HepG2 (cell line): ENCODE data around the gene TWNK. TPM values are rescaled to one million over a fixed set of nuclear protein-coding genes. Genes with fewer than 3 reads are reported as not detected.

Experiments
- CHD2 ChIP-seq: IDR thresholded peaks from 2 replicates; pipeline ENCODE4 v1.6.1; 2011; ENCODE audit warnings: low read depth, low read length, improper control_type of control experiment
- DBP ChIP-seq: sonication (generic); formaldehyde crosslinking; IDR thresholded peaks from 2 replicates; pipeline ENCODE4 v1.4.0; 2020; ENCODE audit warnings: missing genetic modification reagents; ENCODE audit errors: not compliant biosample characterization
- DMAP1 ChIP-seq: IDR thresholded peaks from 2 replicates; pipeline ENCODE4 v1.6.1; 2016
- FOXC1 ChIP-seq: sonication (generic); formaldehyde crosslinking; IDR thresholded peaks from 2 replicates; pipeline ENCODE4 v1.8.0; 2022; ENCODE audit warnings: mild to moderate bottlenecking, missing genetic modification reagents, borderline replicate concordance
- FOXP4 ChIP-seq: sonication (generic); formaldehyde crosslinking; IDR thresholded peaks from 2 replicates; pipeline ENCODE4 v1.4.0; 2020; ENCODE audit warnings: missing genetic modification reagents
- JUN ChIP-seq: sonication (generic); formaldehyde crosslinking; IDR thresholded peaks from 2 replicates; pipeline ENCODE4 v1.4.0; 2020; ENCODE audit warnings: mild to moderate bottlenecking, missing genetic modification reagents
- MAZ ChIP-seq, 2 experiments: sonication (generic) in 1 of 2; formaldehyde crosslinking in 1 of 2; IDR thresholded peaks; 2 replicates each; pipeline versions ENCODE4 v1.5.0 to v1.6.1; 2012 to 2020; ENCODE audit warnings: low read depth in 2 of 2, mild to moderate bottlenecking in 2 of 2, borderline replicate concordance in 1 of 2, improper control_type of control experiment in 1 of 2, low read length in 1 of 2, missing genetic modification reagents in 1 of 2, moderate library complexity in 1 of 2
- PATZ1 ChIP-seq: sonication (generic); formaldehyde crosslinking; IDR thresholded peaks from 2 replicates; pipeline ENCODE4 v1.4.0; 2020; ENCODE audit warnings: missing genetic modification reagents
- PHF21A ChIP-seq: sonication (generic); formaldehyde crosslinking; IDR thresholded peaks from 2 replicates; pipeline ENCODE4 v1.5.0; 2020; ENCODE audit warnings: mild to moderate bottlenecking, missing genetic modification reagents
- SIN3B ChIP-seq: fragments of 150-350 bp; IDR thresholded peaks from 2 replicates; pipeline ENCODE4 v1.6.1; 2014; ENCODE audit warnings: low read length
- THAP11 ChIP-seq: IDR thresholded peaks from 2 replicates; pipeline ENCODE4 v1.6.1; 2016; ENCODE audit warnings: missing biosample characterization, missing genetic modification reagents
- ZNF280B ChIP-seq: sonication (generic); formaldehyde crosslinking; IDR thresholded peaks from 2 replicates; pipeline ENCODE4 v1.5.0; 2020; ENCODE audit warnings: missing genetic modification reagents, mild to moderate bottlenecking, borderline replicate concordance
- ZNF281 ChIP-seq: sonication (generic); formaldehyde crosslinking; IDR thresholded peaks from 2 replicates; pipeline ENCODE4 v1.4.0; 2020; ENCODE audit warnings: missing genetic modification reagents, borderline replicate concordance
- ZNF563 ChIP-seq: sonication (generic); formaldehyde crosslinking; IDR thresholded peaks from 2 replicates; pipeline ENCODE4 v1.8.0; 2022; ENCODE audit warnings: mild to moderate bottlenecking, moderate library complexity, missing genetic modification reagents
- ZNF790 ChIP-seq: sonication (generic); formaldehyde crosslinking; IDR thresholded peaks from 2 replicates; pipeline ENCODE4 v1.8.0; 2022; ENCODE audit warnings: missing genetic modification reagents, mild to moderate bottlenecking, borderline replicate concordance
- polyA plus RNA-seq, 8 experiments: library from polyadenylated mRNA; depleted of rRNA in 3 of 8; stranded (reverse) in 7 of 8; unstranded in 1 of 8; fragments of >200 nt; fragmentation: Illumina TruSeq in 4 of 8; extraction: Trizol in 4 of 8; gene quantifications; 2 replicates each; pipeline versions ENCODE4 v1.2.1 to v1.2.3, GENCODE V29; 2011 to 2016; ENCODE audit warnings: low read depth in 4 of 8, missing spikeins in 1 of 8, mixed read lengths in 1 of 8; ENCODE audit not compliant: insufficient read depth in 1 of 8
- total RNA-seq, 5 experiments: library from RNA; depleted of rRNA; stranded (reverse); fragments of >200 nt; fragmentation: Illumina TruSeq; extraction: Trizol; gene quantifications; 2 replicates each; pipeline ENCODE4 v1.2.3, GENCODE V29; 2016; ENCODE audit warnings: low read depth in 1 of 5

TWNK gene
- total and polyA plus RNA-seq, 2 of the 13 experiments (the other 11 are each of a cell fraction or from before 2014, with no cell fraction given) = 10.7 to 16.5 TPM

- TF ChIP-seq ZNF281 (CRISPR knock-in tag) (peak; percentile 99), PATZ1 (peak; percentile 95), FOXP4 (CRISPR knock-in tag) (peak; percentile 68; the same call in 1 of the 2 replicates), ZNF280B (peak; percentile 37; the same call in 1 of the 2 replicates), CHD2 (peak; percentile 46; the same call in 1 of the 2 replicates), FOXC1 (CRISPR knock-in tag) (no peak), ZNF563 (CRISPR knock-in tag) (0 out of 2 replicates have a peak, but pooled peaks have one; percentile 41), DMAP1 (CRISPR knock-in tag) (0 out of 2 replicates have a peak, but pooled peaks have one; percentile 22), DBP (CRISPR knock-in tag) (no peak), PHF21A (CRISPR knock-in tag) (peak; percentile 30; the same call in 1 of the 2 replicates), ZNF790 (CRISPR knock-in tag) (no peak), SIN3B (no peak), MAZ (IDR thresholded peaks at IDR 0.05; ENCODE audit: borderline replicate concordance, low read depth, low read length) (no peak), MAZ (CRISPR knock-in tag; IDR thresholded peaks at IDR 0.05; ENCODE audit: low read depth) (0 out of 2 replicates have a peak, but pooled peaks have one; percentile 25), THAP11 (CRISPR knock-in tag) (no peak; the same call in 1 of the 2 replicates), JUN (no peak)
Observed at GRCh38 chr10:101008823-101009423, 21.6 kb downstream of the TWNK start (continued).
